ENCODE measurements around the gene PRRX2.

DNA sequence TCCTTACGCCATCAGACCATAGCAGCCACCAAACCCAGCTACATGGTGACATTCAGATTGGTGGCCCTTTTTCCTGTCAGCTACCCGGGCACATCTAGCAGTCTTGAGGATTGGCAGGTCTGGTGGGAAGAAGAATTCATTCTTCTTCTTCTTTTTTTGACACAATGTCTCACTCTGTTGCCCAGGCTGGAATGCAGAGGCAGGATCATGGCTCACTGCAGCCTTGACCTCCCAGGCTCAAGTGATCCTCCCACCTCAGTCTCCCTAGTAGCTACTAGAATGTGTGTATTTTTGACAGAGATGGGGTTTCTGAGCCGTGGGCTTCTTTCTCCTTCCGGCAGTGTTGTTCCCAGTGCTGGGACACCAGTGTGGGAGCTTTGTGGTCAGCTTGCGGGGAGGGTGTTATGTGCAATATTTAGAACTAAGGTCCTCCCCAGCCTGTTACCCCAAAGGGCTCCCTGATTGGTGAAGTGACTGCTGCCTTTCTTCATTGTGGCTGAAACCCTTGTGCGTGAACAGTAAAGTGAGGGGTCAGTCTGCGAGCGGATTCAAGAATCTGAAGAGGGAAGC, 36.1 kb upstream of the PRRX2 start:
- TF ChIP-seq, protein P1, sequence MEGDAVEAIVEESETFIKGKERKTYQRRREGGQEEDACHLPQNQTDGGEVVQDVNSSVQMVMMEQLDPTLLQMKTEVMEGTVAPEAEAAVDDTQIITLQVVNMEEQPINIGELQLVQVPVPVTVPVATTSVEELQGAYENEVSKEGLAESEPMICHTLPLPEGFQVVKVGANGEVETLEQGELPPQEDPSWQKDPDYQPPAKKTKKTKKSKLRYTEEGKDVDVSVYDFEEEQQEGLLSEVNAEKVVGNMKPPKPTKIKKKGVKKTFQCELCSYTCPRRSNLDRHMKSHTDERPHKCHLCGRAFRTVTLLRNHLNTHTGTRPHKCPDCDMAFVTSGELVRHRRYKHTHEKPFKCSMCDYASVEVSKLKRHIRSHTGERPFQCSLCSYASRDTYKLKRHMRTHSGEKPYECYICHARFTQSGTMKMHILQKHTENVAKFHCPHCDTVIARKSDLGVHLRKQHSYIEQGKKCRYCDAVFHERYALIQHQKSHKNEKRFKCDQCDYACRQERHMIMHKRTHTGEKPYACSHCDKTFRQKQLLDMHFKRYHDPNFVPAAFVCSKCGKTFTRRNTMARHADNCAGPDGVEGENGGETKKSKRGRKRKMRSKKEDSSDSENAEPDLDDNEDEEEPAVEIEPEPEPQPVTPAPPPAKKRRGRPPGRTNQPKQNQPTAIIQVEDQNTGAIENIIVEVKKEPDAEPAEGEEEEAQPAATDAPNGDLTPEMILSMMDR (conservative IDR thresholded peaks at IDR 0.05; ENCODE audit: low read depth in 2 of 2) = no peak
- TF ChIP-seq POLR2AphosphoS5 (IDR thresholded peaks at IDR 0.05; ENCODE audit: low read depth) = no peak
- no peak for TF ChIP-seq EZH2 (IDR thresholded peaks at IDR 0.05; ENCODE audit: low read depth, unreplicated experiment)
- no peak for TF ChIP-seq EZH2phosphoT487 (IDR thresholded peaks at IDR 0.05; ENCODE audit: unreplicated experiment)
- TF ChIP-seq JUNB (IDR thresholded peaks at IDR 0.05; ENCODE audit: unreplicated experiment) = no peak

All from GM23338 (cell line).